Activated T-cell treated with anti-CD3 and anti-CD28 coated beads, Interleukin-2, amount 50 U/mL, for 48 hours (primary cell): Measurements from ENCODE around the gene FHAD1.
"Not testable (repeated sequence)": the region's sequence is repeated elsewhere in the genome, so short reads cannot be mapped to it uniquely, and the experiment has no call there.

ENCODE experiments used
- DNase-seq, 2 experiments: peaks; one replicate each; pipeline ENCODE4 v3.0.0-alpha.2; 2020

Gene FHAD1

DNA sequence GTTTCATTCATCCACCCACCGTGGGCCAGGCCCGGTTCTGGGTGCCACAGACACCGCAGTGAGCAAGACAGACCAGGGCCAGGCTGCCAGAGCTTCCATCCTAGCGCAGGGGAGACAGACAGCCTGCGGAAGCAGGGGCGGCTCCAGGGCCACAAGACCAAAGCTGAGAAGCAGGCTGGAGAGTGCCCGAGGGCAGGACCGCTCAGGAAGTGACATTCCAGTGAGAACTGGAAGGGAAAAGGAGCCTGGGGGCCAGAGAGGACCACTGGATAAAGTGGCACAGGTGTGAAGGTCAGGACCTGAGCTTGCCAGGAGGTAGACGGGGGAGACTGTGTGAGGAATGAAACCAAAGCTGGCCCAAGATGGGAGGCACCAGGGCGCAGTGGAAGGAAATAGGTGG, 103.1 kb downstream of the FHAD1 start:
- DNase-seq = no peak

DNA sequence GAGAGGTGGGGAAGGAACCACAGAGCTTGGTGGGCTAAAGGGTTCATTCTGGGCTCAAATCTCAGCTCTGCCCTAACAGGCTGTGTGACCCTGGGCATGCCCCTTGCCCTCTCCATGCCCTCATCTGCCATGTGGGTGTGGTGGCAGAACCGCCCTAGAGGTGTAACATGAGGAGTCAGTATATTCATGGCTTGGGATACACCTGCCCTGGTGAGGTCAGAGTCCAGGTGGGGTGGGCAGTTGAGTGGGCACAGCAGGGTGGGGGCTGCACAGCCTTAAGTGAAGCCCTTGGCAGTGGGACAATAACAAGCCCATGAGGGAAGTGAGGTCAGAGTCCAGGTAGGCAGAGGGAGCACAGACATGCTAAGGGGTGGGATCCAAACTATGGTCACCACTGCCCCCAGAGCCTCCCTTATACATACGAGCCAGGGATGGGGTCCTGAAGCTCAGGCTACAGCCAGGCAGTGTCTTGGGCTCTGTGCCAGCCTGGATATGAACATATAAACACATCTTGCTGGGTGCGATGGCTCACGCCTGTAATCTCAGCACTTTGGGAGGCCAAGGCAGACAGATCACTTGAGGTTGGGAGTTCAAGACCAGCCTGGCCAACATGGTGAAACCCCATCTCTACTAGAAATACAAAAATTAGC, 103.7 kb downstream of the FHAD1 start:
- no peak for DNase-seq

GRCh38 chr1:15351310-15351709, 104.3 kb downstream of the FHAD1 start:
- no peak for DNase-seq

DNA sequence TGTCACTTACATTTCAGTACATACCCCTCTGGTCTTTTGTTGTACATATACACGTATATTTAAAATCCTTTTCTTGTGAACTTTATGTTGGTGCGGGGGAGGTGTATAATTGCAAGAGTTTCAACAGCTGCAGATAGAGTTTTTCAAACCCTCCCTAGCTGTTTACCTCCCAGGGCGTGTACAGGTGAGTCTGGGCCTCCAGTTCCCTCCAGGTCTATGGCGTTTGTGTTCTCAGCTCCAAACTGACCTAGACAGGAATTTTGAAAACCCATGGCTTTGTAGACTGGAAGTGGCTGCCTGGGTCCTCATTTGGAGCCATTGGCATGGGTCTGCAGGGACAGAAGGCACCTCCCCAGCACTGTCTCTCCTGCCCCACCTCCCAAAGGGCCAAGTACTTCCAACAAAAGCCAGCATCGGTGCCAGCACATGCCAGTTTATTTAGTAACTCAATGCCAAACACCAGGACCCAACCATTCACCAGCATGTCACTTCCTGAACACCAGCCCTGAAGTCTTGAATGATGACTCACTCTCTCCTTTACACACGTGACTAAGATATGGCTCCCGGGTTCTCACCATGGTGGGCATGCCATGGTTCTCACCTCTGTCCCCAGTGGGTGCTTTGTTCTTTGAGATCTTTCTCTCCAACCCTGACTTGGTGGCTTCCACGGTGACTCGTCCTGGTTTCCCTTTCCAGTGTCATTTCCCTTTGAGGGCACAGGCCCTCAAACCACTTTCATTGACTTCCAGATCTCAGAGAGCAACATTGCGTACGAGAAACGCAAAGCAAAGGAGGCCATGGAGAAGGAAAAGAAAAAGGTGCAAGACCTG, 105.3 kb downstream of the FHAD1 start:
- DNase-seq = peak; percentile 66 to 67

DNA sequence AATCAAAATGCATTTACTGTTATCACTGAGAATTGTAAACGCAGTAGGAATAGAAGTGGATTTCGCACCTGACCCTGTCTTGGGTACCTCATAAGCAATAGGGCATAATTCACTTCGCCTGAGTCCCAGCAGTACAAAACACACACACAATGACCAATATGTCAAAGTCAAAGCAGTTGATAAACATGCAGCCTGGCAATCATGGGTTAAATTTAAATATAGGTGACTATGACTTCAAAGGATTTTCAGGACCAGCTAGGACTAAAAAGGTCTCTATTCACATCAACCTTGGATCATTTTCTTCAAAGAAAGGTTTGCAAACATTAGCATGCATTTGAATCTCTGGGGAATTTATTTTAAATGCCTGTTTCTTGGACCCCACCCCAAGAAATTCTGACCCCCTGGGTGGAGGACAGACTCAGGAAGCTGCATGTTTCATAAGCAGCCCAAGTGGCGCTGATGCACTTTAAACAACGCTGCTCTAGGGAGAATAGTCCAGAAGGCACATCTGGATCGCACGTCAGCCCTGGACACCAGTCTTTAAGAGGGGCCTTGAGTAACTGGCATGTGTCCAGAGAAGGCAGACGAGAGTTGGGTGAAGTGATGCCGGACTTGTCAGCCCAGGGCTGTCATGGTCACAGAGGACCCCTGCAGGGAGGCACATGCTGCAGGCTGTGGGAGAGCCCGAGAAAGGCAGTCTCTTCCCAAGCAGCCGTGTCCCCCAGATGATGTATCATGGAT, 107.0 kb downstream of the FHAD1 start:
- no peak for DNase-seq

DNA sequence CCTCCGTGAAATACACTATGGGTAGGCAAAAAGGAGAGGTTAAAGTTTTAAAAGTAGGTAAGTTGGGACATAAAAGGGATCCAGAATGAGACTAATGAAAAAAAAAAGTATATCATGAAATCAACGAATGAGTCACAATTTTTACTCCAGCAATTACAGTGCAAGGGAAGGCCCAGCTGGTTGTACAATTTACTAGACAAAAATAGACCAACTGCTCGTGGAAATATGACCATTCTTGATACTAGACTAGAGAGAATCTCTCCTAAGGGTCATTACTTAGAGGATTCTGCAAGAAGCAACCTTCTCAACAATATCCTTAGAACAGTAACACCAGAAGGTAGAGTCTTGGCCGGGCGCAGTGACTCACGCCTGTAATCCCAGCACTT, 107.5 kb downstream of the FHAD1 start:
- no peak for DNase-seq

- DNase-seq = peak; percentile 25 to 31
Observed at GRCh38 chr1:15355968-15356625, 109.1 kb downstream of the FHAD1 start.

- DNase-seq = no peak
Observed at GRCh38 chr1:15357612-15358207, 110.7 kb downstream of the FHAD1 start.

- no peak for DNase-seq
Observed at GRCh38 chr1:15358565-15359133, 111.6 kb downstream of the FHAD1 start.

DNA sequence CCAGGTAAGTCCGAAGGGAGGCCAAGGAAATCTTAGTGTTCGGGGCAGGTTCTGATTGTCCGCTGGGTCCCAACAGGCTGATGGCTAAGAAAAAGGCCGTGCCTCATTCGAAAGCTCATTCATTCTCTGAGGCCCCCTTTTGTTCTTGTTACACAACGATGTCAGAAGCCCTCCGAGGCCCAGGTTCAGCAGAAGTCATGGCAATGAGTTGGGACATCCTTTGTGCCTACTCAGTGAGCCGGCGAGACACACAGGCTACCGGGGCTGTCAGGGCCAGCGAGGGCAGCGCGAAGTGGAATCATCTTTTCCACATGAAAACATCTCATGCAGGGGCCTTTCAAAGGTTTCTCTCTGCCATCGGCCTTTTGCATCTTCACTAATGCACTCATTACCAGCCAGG, 113.7 kb downstream of the FHAD1 start:
- no peak for DNase-seq

DNA sequence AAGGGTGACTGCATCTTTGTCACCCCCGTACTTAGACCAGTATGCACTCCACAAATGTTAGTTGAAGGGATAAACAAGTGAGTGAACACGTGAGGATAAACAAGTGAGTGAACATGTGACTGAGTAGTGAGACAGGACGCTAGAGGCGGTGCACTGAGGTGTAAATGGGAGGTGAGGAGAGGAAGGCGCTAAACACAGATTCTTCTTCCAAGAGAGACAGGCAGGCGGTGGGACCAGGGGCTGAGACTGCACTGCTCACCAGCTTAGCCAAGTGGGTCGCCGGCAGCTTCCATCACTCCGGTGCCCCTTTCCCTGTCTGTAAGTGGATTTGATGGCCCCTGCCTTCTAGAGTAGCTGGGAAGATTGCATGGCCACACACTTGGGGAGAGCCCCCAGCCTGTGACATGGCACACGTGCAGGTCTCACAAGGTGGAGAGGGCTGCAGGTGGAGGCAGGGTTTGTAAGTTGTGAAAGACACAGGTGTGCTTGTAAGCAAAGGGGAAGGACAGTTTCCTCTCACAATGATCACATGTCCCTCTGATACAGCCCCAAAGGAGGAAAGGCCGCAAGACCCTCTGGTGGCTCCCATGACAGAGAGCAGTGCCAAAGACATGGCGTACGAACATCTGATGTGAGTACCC, 115.2 kb downstream of the FHAD1 start:
- no peak for DNase-seq

- no peak for DNase-seq
Observed at GRCh38 chr1:15362737-15363128, 115.7 kb downstream of the FHAD1 start.

GRCh38 chr1:15364740-15365139, 117.7 kb downstream of the FHAD1 start:
- DNase-seq = no peak

DNA sequence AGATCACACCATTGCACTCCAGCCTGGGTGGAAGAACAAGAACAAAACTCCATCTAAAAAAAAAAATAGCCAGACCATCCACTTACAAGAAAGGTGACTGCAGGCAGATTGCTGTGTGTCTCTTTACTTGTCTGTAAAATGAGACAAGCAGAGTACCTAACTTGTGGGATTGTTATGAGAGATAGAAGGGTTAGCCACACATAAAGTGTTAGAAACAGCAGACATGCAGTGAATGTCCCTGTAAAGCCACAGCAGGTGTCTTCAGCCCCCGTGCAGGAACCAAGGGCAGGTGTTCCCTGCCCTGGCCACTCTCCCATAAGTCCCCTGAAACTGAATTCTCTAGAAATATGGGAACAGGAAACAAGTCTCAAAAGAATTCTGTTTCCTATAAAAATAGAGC, 121.9 kb downstream of the FHAD1 start:
- no peak for DNase-seq

GRCh38 chr1:15370268-15370667, 123.2 kb downstream of the FHAD1 start:
- no peak for DNase-seq

DNA sequence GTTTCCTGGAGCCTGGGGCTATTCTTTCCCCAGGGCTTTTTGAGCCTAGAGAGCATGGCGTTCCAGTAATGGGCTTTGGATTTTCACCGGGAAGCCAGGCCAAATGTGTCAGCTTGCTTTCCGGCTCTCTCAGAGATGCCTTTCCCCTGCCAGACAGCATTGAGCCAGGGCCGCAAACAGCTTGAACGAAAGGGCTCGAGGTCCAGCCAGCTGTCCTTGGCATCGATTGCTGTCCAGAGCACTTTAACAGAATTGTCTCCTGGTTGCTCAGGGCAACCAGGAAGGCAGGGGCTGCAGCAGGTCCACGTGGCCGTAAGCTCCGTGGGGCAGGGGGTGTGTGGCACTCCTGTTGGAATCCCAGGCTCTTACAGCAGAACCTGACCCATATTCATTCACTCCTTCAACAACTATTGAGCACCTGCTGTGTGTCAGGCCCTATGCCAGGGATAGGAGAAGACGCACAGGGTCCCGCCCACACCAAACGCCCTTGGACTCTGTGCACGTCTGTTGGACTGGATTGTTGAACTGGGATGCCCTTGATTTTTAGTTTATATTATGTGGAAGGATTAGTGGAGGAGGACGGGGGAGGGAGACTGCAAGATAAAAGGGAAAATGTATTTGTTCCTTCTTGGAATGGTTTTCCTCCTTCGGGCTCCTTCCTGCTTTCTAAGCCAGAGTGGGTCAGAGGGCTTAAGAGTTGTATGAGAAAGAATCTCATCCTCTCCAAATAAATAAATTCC, 123.9 kb downstream of the FHAD1 start:
- no peak for DNase-seq

DNA sequence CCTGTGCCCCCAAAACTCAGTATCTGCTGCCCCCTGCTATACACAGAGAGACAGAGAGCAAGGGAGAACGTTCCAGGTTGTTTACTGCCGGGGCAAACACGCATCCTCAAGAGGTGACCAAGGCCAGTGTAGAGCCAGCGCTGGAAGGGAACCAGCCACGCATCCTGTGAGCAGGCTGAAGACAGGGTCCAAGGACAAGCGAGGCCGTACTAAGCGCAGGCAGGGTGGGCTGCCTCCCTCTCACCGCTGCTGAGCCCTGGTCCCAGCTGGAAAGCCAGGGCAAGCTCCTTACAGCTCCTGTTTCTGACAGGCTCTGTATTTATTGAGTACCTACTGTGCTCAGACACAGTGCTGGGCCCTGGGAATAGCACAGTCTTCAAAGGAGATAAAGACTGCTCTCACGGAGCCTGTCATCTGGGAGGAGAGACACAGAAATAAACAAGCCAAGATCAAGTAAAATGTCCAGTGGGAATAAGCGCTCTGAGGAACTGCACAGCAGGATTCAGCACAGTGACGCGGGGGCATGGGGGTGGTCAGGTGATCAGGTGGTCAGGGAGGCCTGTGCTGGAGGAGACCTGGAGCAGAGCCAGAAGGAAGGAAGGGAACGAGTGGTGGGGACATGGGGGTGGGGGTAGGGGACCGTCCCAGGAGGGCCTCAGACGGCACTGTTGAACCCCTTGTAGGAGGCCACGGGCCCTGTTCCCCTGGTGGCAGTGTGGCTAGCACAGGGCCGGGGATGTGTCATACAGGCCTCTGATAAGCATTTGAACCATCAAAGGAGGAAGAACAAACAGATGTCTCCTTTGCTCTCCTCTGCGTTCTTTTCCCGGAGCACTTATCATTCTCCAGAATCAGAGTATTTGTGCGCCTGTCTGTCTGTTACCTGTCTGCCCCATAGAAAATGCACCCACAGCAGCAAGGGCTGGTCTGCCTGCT, 124.9 kb downstream of the FHAD1 start:
- DNase-seq = no peak

GRCh38 chr1:15378729-15379128, 131.7 kb downstream of the FHAD1 start:
- DNase-seq = no peak

DNA sequence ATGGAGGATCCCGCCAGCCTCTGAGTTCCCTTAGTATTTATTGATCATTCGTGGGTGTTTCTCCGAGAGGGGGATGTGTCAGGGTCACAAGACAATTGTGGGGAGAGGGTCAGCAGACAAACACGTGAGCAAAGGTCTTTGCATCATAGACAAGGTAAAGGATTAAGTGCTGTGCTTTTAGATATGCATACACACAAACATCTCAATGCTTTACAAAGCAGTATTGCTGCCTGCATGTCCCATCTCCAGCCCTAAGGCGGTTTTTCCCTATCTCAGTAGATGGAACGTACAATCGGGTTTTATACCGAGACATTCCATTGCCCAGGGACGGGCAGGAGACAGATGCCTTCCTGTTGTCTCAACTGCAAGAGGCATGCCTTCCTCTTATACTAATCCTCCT, 132.1 kb downstream of the FHAD1 start:
- not testable (repeated sequence) for DNase-seq
